ENCODE results near the gene FOXB1. TPM values are rescaled to one million over a fixed set of nuclear protein-coding genes. Genes with fewer than 3 reads are reported as not detected.

FOXB1 gene
- polyA plus RNA-seq, 3 donors = 0.08 TPM; not detected in 2

GRCh38 chr15:60017538-60018520 is 13.7 kb downstream of the FOXB1 start:
- DNase-seq (ENCODE audit: low read depth in 3 of 3, low spot score in 2 of 3) = no peak

- DNase-seq (ENCODE audit: low read depth in 3 of 3, low spot score in 2 of 3) = no peak
These were observed 16.6 kb downstream of the FOXB1 start for GRCh38 chr15:60020736-60021135.

- no peak for DNase-seq (ENCODE audit: low read depth in 3 of 3, low spot score in 2 of 3)
These were observed 17.7 kb downstream of the FOXB1 start for GRCh38 chr15:60021589-60022378.

DNA sequence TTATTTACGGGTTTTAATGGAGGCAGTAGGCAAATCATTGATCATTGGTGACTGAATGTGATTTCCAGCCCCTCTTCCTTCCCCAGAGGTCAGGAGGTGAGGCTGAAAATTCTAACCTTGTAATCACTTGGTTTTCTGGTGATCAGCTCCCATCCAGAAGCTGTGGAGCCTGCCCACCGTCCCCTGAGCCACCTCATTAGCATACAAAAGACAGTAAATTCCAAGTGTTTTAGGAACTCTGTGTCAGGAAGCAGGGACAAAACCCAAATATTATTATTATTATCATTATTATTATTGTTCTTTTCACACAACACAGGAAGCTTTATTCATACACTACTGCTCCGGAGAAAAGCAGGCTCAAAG is 18.2 kb downstream of the FOXB1 start:
- DNase-seq (ENCODE audit: low read depth in 3 of 3, low spot score in 2 of 3) = no peak

DNA sequence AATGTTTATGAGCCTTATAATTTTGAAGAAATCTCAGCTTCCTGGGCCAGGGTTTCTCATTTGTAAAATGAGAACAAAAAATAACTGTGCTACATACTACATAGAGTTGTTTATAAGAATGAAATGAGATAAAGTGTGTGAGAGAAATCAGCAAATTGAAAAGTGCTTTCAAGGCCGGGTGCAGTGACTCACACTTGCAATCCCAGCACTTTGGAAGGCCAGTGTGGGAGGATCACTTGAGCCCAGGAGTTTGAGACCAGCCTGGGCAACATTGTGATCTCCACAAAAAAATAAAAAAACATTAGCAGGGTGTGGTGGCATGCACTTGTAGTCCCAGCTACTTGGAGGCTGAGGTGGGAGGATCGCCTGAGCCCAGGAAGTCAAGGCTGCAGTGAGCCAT is 22.4 kb downstream of the FOXB1 start:
- DNase-seq (ENCODE audit: low read depth in 3 of 3, low spot score in 2 of 3) = no peak

GRCh38 chr15:60035344-60035743 is 31.2 kb downstream of the FOXB1 start:
- DNase-seq (ENCODE audit: low read depth in 3 of 3, low spot score in 2 of 3) = no peak

DNA sequence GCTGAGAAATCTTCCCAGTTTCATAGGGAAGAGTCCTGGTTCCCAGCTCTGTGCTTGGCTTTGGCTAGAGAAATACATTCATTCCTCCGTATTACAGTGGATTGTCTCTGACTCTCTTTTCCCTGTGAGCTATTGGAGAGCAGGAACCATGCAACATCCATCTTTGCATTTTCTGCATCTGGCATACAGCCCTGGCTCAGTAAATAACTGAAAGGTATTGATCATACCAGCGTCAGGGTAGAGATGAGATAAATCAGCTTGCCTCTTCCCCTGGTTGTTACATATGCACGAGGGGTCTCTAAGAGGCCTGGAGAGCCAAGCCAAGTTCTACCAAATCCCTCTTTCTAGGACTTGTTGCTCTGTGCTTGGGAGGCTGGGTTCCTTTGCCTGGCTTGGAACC is 35.2 kb downstream of the FOXB1 start:
- DNase-seq (ENCODE audit: low read depth in 3 of 3, low spot score in 2 of 3) = no peak

DNA sequence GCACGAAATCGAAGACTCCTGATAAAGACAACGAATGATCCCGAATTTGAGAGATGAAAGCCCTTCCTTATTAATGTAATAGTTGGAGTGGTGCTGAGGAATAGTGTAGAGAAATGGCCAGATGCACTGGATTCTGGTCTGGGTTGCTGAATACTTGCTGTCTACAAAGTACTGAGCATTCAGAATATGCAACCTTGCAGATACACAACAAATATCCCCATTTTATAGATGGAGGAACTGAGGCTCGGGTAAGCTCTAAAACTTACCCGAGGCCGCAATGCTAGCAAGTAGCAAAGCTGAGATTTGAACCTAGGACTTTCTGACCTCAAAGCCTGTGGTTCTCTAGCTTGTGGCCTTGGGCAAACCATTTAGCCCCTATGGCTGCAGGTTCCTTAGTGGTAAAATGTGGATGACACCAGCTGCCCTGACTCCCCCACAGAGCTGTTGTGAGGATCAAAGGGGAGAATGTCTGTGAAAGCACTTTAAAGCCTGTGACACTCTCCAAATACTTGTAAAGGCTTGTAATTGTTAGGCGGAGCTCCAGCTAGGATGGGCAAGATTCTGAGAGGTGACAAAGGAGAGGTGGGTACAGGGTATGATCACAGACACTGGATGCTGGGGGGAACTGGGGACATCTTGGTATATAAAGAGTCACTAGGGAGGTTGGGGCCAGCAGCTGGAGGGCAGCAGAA is 39.8 kb downstream of the FOXB1 start:
- no peak for DNase-seq (ENCODE audit: low read depth in 3 of 3, low spot score in 2 of 3)

DNA sequence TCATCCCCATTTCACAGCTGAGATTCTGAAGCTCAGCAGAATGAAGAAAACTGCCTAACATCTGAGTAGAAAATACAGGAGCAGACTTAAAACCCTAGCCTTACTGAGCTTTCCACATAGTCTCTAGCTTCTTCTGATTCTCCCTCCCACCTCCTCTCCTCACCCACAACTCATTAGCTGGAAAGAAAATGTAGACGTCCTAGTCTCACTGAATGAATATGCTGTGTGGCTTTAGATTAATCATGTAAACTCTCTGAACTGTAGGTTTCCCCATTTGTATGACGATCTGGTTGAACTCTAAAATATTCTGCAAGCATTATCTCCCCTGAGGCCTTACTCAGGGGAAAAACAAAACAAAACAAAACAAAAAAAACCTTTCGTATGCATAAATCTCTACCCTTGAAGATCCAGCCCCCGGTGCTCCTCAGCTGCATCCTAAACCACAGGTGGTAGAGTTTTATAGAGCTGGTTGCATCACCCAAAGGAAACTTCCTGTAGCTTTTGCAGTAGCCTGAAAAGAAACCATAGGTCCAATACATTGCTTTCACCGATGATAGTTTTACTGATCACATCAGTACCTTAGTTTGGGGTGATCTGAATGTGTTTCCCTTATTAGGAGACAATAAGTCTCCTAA is 40.6 kb downstream of the FOXB1 start:
- DNase-seq (ENCODE audit: low read depth in 3 of 3, low spot score in 2 of 3) = no peak

- no peak for DNase-seq (ENCODE audit: low read depth in 3 of 3, low spot score in 2 of 3)
These were observed 43.6 kb downstream of the FOXB1 start for GRCh38 chr15:60047701-60048100.

GRCh38 chr15:60049948-60050347 is 45.8 kb downstream of the FOXB1 start:
- DNase-seq (ENCODE audit: low read depth in 3 of 3, low spot score in 2 of 3) = no peak

DNA sequence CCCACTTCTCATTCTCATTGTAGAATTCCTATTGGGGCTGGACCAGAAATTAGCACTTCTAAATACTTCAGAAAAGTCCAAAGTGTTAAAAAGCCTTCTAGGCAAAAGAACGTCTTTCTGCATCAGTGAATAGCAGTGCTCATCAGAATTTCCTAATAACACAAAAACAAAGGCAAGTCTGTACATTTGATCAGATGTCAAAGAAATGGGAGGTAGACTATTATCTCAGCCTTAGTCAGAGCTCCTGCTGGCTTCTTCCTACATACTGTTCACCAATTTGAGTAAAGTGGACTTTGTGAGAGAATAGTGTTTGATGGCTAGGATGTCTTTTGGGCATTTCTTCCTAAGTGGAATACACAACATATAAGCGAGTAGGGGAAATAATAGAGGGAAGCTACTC is 48.7 kb downstream of the FOXB1 start:
- no peak for DNase-seq (ENCODE audit: low read depth in 3 of 3, low spot score in 2 of 3)

DNA sequence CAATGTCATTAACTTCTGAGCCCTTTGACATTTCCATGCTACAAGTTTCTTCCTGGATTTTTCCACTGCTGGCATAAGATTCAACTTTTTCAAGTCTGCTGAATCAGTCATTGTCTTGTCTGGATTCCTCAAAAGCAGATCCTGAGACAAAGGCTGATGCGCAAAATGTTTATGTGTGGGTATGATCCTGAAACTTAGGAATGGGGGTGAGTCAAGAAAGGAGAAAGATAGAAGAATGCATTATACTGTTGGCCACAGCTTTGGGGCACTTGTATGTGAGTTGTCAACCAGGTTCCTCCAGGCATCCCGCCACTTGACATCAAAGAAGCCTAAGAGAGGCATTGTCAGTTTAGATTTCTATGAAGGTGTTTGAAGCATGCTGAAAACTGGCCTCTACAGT is 50.4 kb downstream of the FOXB1 start:
- DNase-seq (ENCODE audit: low read depth in 3 of 3, low spot score in 2 of 3) = no peak

Data from right renal cortex interstitium (tissue), 3 donors.